HPDE6-E6E7 (cell line): ENCODE data around the gene OR51A2.
"Not testable (repeated sequence)": the region's sequence is repeated elsewhere in the genome, so short reads cannot be mapped to it uniquely, and the experiment has no call there.

ENCODE experiments used
- DNase-seq: peaks from one replicate; pipeline ENCODE4 v3.0.0; 2011; ENCODE audit warnings: missing footprints; ENCODE audit errors: extremely low spot score

The OR51A2 gene, protein sequence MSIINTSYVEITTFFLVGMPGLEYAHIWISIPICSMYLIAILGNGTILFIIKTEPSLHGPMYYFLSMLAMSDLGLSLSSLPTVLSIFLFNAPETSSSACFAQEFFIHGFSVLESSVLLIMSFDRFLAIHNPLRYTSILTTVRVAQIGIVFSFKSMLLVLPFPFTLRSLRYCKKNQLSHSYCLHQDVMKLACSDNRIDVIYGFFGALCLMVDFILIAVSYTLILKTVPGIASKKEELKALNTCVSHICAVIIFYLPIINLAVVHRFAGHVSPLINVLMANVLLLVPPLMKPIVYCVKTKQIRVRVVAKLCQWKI

DNA sequence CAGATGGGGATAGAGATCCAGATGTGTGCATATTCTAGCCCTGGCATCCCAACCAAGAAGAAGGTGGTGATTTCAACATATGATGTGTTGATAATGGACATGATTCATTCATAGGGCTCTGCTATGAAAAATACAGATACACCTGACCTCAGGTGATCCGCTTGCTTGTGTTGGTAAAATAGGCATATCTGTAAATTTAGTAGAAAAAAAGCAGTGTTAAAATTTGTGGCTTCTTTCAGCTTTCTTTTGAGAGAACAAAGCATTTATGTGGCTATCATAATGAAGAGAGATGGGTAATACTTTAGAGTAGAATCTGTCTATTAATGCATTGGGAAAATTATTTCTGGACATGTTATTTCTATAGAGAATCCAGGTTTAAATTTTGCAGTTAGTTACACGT, at the start of gene OR51A2:
TSS of gene OR51A2 (minus strand) at position 101 of the 400 bp plus-strand sequence. CDS start at position 101, 0 bp downstream.
- DNase-seq, result not testable (repeated sequence)

DNA sequence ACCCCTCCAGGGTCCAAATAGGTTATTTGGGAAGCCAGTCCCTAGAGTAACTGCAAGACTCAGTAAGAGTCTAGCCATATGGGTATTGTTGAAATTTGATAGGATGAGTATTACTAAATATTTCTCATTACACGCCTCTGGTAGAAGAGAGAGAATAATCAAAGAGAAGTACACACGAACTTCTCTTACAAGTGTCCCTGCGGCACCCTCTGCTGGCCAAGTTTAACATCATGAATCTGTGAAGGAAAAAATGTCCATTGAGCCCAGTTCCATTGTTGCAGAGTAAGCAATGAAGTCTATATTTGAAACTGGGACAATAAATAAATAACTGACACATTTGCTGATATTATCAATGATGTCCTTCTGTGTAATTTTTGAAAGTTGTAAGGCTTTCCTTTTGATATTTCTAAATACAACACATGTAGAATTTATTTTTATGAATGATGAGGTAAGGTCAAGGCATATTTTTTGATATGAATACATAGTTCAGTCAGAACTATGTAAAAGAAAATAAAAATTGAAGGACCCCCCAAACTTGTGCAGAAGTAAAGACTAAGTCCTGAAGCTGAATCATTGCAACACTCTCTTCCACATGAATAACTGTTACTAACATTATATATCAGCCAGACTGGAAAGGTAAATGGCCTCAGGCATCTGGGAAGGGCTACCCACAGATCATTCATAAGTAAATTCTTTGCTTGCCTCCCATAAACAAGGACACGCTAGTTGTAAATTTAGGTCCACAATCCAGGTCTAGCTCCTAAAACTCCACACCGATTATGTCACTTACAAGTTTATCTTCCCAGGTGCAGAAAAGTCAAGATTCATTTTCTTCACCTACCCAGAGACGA, 49.1 kb upstream of the OR51A2 start:
- no peak for DNase-seq

DNA sequence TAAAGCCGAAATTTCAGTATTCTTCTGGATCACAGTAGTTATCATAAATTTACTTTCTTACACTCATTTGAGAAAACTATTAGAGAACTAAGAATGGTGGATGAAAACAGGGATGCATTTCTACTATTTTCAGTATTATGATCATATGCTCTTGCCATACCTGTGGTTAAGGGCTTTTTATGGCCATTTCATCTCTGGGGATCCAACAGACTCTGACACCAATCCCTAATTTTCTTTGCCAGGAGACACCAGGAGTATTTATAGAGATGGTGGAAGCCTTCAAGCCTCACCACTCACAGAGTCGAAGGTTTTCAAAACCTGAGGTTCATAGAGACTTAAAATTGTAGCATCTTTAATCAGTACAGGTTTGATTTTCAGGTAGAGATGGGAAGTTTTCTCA, 39.0 kb upstream of the OR51A2 start, which contains the start of gene OR51L1:
TSS of gene OR51L1 (plus strand) at position 301 of the 400 bp plus-strand sequence. CDS start 4,132 bp downstream, outside the sequence.
- DNase-seq, result no peak

DNA sequence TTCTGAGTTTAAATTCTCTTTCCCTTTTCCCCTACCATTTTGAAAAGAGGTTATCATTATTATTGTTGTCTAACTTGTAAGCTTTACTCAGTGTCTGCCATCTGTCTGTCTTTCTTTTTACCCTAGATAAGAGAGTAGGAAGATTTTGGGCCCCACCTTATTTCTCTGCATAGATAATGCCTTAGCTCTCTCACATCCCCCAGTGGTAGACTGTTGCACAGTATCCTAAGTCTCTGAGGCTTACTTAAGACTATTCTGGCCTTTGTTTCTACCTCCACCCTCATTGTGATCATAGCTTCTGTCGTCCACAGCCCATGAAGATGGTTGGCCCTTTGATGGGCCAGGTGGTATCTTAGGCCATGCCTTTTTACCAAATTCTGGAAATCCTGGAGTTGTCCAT, 35.5 kb upstream of the OR51A2 start:
- no peak for DNase-seq

DNA sequence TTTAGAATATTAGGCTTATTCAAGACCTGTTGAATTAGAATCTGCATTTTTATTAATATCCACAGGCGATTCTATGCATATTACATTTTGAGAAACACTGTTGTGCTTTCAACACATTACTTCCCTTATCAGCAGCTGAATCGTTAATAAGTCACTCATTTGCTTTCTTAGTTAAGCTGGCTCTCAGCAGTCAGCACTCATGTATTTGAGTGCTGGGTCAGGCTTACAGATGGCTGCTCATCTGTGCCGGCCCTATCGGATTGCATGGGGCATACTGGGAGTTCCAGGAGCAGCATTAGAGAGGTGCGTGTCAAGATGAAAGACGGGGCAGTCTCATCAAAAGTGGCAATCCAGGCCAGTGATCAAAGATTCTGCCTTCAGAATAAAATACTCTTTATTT, 28.3 kb upstream of the OR51A2 start:
- DNase-seq, result no peak

DNA sequence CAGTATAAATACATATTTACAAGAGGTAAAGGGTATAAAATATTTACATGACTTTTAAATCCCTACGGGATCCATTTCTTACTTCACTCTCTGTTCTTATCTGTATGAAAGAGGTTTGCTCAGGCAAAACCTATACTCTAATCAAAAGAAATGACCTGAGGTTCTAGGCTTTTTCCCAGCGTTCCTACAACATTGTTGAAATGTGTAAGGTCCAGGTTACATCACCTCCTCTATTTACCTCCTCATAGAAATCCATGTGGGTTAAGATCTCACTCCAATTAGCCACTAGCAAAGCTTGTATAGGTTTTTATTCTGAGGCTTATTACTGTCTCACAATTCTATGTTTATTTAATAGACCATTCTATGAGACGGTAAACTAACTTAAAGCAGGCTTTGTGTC, 27.2 kb upstream of the OR51A2 start:
- DNase-seq, result no peak

DNA sequence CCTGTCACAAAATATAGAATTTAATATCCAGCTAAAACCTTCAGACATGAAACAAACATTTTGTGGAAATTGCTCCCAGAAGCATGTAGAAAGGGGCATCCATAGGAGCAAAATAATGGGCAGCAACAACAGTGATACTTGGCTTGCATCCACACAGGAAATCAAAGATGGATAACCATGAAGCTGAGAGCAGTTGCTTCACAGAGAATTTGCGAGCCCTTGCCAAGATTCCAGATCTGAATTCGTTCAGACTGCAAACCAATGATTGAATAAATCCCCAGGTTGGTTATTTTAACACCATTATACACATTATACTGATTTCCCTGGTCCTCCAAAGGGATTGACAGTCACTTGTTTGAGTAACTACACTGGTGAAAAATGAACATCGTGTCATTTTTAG, 23.5 kb upstream of the OR51A2 start:
- no peak for DNase-seq

DNA sequence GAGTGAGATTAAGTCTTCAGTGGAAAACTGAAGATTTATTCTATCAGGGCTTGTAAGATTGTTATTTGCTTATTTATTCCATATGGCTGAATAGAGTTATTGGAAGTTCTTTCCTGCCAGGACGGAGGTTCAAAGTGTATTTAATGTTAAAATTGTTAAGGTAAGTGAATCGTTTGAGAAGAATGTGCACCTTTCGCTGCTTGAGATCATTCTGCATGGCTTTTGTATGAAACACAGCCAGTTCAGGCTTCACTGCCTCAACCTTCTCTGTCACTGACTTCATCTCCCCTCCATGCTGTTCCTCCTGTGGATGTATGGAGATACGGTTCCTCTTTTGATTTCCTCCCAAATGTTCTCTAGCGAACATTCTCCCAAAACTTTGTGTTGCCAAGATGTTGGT, 19.9 kb upstream of the OR51A2 start:
- DNase-seq, result no peak

DNA sequence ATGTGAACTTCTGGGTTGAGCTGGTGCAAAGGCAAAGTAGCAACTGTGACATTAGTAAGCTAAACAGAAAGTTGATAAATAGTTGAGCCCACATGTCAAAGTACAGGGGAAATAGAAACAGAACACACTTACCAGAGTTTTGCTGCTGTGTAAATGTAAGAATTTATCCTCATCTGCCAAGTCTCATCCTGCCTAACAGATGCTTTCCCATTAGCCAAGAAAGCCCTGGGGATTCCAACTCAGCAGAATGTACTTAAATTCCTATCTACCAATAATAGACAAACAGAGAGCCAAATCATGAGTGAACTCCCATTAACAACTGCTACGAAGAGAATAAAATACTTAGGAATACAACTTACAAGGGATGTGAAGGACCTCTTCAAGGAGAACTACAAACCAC, 7.3 kb upstream of the OR51A2 start:
- no peak for DNase-seq

DNA sequence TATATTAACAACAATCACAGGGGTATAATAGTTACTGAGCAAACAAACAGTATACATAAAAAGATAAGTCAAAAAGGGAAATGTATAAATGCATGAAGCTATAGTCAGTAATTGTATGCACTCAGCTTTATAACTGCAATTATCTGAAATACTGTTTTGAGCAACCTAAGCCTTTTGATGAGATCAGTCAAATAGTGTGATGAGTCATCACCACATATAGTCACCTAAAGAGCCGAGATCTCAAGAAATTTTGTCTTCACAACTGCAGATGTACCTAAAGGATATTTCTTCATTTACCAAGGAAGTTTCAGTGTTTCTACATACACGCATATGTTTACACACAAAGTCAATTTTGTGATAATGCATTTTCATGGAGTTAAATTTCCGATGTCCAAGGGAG, 5.4 kb upstream of the OR51A2 start:
- no peak for DNase-seq

DNA sequence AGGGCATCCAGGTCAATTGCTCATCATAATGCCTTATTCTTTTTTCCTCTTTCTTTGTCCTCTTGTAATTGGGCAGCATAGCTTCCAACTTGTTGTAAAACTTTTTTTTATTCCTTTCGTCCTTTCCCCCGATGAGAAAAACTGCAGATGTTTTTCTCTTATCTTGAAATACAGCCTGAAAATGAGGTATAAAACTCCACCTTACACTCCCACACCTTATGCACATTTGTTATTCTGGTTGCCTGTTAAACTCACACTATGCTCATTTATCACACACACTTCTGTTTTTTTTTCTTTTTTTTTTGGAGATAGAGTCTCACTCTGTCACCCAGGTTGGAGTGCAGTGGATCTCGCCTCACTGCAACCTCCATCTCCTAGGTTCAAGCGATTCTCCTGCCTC, 1.9 kb upstream of the OR51A2 start:
- DNase-seq, result no peak

DNA sequence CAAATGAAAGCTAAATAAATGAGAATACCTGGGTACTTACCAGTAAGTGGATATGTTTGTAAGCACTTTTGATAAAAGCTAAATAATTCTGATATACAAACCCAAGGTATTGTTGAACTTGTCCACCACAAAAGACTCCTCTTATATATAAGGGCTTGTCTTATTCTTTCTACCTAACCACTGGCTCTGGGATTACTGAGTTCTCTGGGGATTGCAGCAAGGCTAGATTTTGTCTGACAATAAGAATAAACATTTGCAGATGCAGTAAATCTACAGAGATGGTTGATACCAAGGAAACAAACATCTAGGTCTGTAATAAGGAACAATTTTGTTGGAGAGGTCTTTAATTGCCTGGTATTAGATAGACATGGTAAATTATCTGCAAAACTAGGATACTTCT, 8.0 kb downstream of the OR51A2 start, which contains the start of gene OR51A4:
TSS of gene OR51A4 (minus strand) at position 101 of the 400 bp plus-strand sequence. CDS start 505 bp downstream, outside the sequence.
- DNase-seq, result no peak

DNA sequence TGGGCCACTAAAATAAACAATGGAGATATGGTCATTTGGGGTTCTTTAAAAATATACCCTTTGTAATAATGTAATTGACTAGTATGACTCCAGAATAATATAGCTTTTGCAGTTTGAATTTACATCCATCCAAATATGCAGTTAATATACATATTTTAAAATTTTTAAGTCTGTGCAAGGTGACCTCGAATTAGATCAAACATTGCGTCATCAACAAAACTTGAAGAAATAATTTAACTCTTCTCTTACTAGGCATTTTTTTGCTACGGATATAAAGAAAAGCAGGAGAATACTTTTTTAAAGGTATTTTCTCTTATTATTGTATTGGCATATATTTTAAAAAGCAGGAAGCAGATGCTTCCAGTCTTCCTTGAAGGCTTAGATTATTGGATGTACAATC, 18.8 kb downstream of the OR51A2 start:
- DNase-seq, result no peak

DNA sequence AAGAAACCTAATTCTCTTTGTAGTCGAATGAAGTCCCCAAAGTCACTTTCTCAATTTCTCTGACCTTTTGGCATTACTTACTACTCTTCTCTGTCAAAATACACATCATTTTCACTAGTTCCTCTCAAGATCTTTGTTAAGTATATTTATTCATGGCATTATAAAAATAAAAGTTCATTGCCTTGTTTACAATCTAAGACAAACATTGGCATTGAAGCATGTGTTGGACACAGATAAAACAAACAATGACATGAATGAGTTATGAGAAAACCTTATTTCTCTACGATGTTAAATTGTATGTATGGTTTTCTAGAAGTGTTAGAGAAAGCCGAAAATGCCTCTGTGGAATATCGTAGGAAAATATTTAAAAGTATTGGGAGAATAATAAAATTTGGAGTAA, 22.8 kb downstream of the OR51A2 start:
- no peak for DNase-seq

DNA sequence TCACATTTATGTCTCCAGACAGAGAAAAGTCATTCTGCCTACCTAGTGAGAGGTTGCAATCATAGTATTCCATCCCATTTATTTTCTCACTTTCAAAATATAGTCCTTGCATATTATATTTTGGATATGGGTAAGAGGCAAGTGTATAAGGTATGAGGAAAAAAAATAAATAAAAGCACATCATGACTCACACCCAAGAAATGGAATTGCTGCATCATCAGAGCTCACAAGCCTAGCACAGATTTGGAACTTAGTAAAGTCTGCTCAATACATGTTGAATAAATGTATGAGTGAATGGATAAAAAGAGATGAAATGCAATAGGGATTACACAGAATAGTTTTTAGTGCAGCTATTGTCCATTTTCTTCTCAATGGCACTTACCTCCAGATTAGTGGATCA, 28.9 kb downstream of the OR51A2 start:
- no peak for DNase-seq

DNA sequence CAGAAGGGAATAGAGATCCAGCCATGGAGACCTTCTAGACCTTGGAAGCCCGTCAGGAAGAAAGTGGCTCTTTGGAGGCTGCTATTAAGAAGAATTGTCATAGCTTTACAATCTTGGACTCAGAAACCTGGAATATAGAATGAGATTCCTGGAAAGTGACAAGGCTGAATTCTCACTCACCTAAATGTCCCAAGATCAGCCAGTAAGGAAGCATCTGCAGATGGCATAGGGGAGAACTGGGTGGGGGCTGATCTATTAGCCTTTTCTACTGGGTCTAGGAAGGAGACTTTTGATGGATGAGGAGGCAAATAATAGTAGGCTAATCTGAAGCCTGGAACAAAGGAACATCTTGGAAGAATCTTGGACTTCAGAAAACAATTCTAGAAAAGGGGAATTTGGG, 31.3 kb downstream of the OR51A2 start, which contains the start of gene OR51G1:
TSS of gene OR51G1 (minus strand) at position 101 of the 400 bp plus-strand sequence. CDS start at position 101, 0 bp downstream.
- no peak for DNase-seq

DNA sequence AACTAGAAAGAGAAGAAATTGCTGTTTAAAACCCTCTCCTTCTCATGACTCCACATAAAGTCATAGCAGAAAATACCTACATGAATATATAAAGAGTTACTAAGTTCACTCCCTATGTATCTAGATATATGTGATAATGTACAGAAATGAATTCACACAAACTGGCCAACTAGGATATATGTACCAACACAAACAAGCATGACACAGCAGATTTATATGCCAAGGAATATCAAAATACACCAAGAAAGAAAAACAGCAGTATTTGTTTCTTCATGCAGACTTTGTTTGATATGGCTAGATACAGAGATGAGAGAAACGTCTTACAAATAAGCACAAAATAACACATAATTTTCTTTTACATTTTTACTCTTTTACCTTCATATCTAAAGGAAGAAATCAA, 33.2 kb downstream of the OR51A2 start:
- no peak for DNase-seq

DNA sequence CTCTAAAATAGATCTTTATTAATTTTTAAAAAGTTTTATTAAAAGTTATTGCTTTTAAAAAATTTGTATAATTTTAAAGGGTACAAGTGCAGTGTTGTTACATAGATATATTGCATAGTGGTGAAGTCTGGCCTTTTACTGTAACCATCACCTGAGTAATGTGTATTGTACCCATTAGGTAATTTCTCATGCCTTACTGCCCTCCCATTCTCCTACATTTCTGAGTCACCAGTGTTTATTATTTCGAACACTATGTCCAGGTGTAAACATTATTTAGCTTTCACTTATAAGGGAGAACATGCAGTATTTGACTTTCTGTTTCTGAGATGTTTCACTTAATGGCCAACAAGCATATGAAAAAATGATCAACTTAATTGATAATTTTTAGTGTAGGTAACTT, 33.7 kb downstream of the OR51A2 start:
- no peak for DNase-seq

DNA sequence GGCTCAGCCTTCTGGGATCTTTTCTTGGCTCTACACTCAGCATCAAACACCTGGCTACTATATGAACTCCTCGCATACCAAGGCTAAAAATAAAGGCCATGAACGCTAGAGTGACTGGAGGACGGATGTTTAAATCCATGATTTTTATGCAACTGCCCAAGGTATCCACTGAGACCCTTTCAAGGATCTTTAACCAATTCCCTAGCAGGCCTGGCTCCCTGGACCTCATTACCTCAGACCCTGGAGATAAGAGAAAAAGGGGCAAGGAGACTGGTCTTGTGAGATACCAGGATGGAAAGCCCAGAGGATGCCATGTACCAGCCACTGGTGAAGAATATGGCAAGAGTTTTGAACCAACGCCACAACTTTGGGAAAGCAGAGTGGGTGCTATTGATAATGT, 36.3 kb downstream of the OR51A2 start, which contains the start of gene OR51G2:
TSS of gene OR51G2 (minus strand) at position 101 of the 400 bp plus-strand sequence. CDS start 3,687 bp downstream, outside the sequence.
- no peak for DNase-seq

DNA sequence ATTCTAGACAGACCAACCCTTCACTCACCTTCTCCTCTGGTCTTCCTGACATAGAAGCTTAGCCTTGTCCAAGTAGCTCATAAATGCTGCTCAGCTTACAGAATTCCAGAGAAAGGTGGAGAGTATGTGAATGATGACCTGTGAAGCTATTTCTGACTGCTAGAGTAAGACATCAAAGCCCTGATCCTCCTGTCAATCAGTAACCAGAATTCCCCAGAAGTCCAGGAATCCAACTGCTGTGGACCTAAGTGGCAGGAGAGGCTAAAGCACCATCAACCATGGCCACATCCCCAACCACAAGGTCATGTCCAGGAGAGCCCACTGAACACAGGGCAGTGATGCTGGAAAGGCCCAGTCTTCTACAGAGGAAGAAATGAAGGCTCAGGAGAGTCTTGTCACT, 38.9 kb downstream of the OR51A2 start:
- no peak for DNase-seq
